RKO (cell line): Measurements from ENCODE around the gene ATP5F1D.
A peak's percentile ranks its signal among the peaks of the same experiment; 100 is the strongest.
"Not testable (repeated sequence)": the region's sequence is repeated elsewhere in the genome, so short reads cannot be mapped to it uniquely, and the experiment has no call there.

Source experiments
- DNase-seq: peaks from one replicate; pipeline ENCODE4 v3.0.0-alpha.2; 2016; ENCODE audit warnings: low spot score

Gene ATP5F1D

GRCh38 chr19:1233115-1233667, 8.4 kb upstream of the ATP5F1D start:
- DNase-seq: no peak

GRCh38 chr19:1234051-1234954, 7.2 kb upstream of the ATP5F1D start:
- no peak for DNase-seq

- no peak for DNase-seq
These were observed 6.6 kb upstream of the ATP5F1D start for GRCh38 chr19:1234955-1235380.

GRCh38 chr19:1235625-1236538, 5.7 kb upstream of the ATP5F1D start:
- peak; percentile 70 for DNase-seq

GRCh38 chr19:1236576-1236975, 5.0 kb upstream of the ATP5F1D start:
- no peak for DNase-seq

- no peak for DNase-seq
These were observed 4.4 kb upstream of the ATP5F1D start for GRCh38 chr19:1237027-1237659.

GRCh38 chr19:1237754-1238368, 3.7 kb upstream of the ATP5F1D start, which contains the start of gene CBARP:
CBARP (minus strand) TSS chr19:1238005; CDS start chr19:1236100, 1,905 bp downstream.
- DNase-seq: peak; percentile 57

- DNase-seq: no peak
These were observed 2.9 kb upstream of the ATP5F1D start for GRCh38 chr19:1238369-1239303.

GRCh38 chr19:1239420-1239795, 2.1 kb upstream of the ATP5F1D start:
- no peak for DNase-seq

GRCh38 chr19:1239796-1240737, 1.5 kb upstream of the ATP5F1D start:
- DNase-seq: peak; percentile 91

GRCh38 chr19:1240925-1241324, 626 bp upstream of the ATP5F1D start:
- DNase-seq: no peak

- peak; percentile 77 for DNase-seq
These were observed 2.5 kb downstream of the ATP5F1D start for GRCh38 chr19:1243768-1244692.

GRCh38 chr19:1244693-1245451, 3.3 kb downstream of the ATP5F1D start:
- no peak for DNase-seq

GRCh38 chr19:1245494-1246264, 4.1 kb downstream of the ATP5F1D start:
- DNase-seq: no peak

- DNase-seq: not testable (repeated sequence)
These were observed 4.9 kb downstream of the ATP5F1D start for GRCh38 chr19:1246265-1247087.

GRCh38 chr19:1247748-1248138, 6.2 kb downstream of the ATP5F1D start:
- no peak for DNase-seq
